ENCODE measurements around the gene SLC17A1. TPM values are rescaled to one million over a fixed set of nuclear protein-coding genes. Genes with fewer than 3 reads are reported as not detected.

SLC17A1 gene
- total and polyA plus RNA-seq, 8 donors = 0.16 TPM; not detected in 7

DNA sequence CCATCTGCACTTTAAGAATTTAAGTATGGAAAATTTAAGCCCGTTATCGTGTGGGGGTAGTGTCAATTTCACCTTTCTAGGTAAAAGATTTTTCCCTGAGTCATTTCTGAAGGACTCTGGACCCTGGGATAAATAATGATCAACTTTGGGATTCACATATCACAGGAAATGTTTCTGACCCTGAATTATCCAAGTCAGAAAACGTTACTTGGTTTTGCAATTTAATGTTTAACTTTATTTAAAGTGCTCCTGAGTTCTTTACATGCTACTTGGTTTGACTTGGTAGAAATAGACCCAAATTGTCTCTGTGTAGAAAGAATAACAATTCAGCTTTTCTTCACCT is 43.7 kb upstream of the SLC17A1 start:
- H3K36me3 ChIP-seq = no peaks in the 10 kb centered on the region
- no peak overlapping the region for H3K27ac ChIP-seq
- intact Hi-C loops (cut with DNase I) = no loop called here
- no peaks in the 10 kb centered on the region for H3K4me1 ChIP-seq
- TF ChIP-seq CTCF (IDR thresholded peaks at IDR 0.05) = no peak
- FAIRE-seq (no peak), DNase-seq (no peak), ATAC-seq (no peak)
- no peaks in the 10 kb centered on the region for H3K27me3 ChIP-seq
- H3K4me3 ChIP-seq = no peak overlapping the region
- WGBS, 2 donors = 32 to 42% methylated on average over 3 of the region's 3 CpGs
- H3K9me3 ChIP-seq = no peaks in the 10 kb centered on the region

- 86 to 90% methylated on average over 3 of the region's 3 CpGs for WGBS, 2 donors
- TF ChIP-seq CTCF (IDR thresholded peaks at IDR 0.05) = no peak
- no peaks in the 10 kb centered on the region for H3K9me3 ChIP-seq
- H3K4me3 ChIP-seq = no peak overlapping the region
- no peak overlapping the region for H3K27ac ChIP-seq
- no peaks in the 10 kb centered on the region for H3K27me3 ChIP-seq
- ATAC-seq (no peak), FAIRE-seq (no peak), DNase-seq (no peak)
- no peaks in the 10 kb centered on the region for H3K4me1 ChIP-seq
- H3K36me3 ChIP-seq = no peaks in the 10 kb centered on the region
- intact Hi-C loops (cut with DNase I) = no loop called here
Measured at GRCh38 chr6:25874822-25875562, 43.1 kb upstream of the SLC17A1 start.

- Histone ChIP-seq H3K4me1 (no peaks in the 10 kb centered on the region), H3K27ac (no peak within 1 kb of the TSS), H3K9me3 (no peaks in the 10 kb centered on the region), H3K4me3 (no peak within 1 kb of the TSS), H3K27me3 (no peaks in the 10 kb centered on the region), H3K36me3 (no peaks in the 10 kb centered on the region)
- no peak for TF ChIP-seq CTCF (IDR thresholded peaks at IDR 0.05)
- DNase-seq = no peak
- intact Hi-C loops (cut with DNase I) = no loop called here
- 69 to 73% methylated on average over 3 of the region's 3 CpGs for WGBS, 2 donors
- ATAC-seq = no peak
- no peak for FAIRE-seq
Measured at GRCh38 chr6:25874118-25874517, 42.3 kb upstream of the SLC17A1 start, which contains the start of gene SLC17A3. SLC17A3 (minus strand) TSS chr6:25874243; CDS start chr6:25868387, 5,856 bp downstream.

DNA sequence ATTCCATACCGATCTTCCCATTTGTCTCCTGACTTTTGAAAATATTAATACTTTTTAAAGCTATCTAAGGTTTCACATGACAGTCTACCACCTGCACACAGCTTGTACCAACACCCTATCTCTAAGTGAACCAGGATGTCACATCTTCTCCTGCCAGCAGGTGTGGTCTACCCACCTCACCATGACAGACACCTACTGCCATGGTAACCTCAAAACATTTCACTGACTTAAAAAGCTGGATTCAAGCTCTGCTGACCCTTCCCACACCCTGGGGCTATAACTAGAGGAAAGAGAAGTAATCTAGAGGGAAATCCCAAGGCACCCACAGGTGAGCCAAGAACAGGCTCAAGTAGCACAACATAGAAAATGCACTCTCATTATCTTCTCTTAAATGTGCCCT is 41.0 kb upstream of the SLC17A1 start:
- no peak for DNase-seq
- WGBS, 2 donors = 84 to 96% methylated on average over 1 of the region's 1 CpG
- no peak for FAIRE-seq
- Histone ChIP-seq H3K4me1 (no peaks in the 10 kb centered on the region), H3K9me3 (no peaks in the 10 kb centered on the region), H3K27me3 (no peaks in the 10 kb centered on the region), H3K4me3 (no peak overlapping the region), H3K27ac (no peak overlapping the region), H3K36me3 (no peaks in the 10 kb centered on the region)
- intact Hi-C loops (cut with DNase I) = no loop called here
- TF ChIP-seq CTCF (IDR thresholded peaks at IDR 0.05) = no peak
- ATAC-seq = no peak

- H3K27me3 ChIP-seq = no peaks in the 10 kb centered on the region
- no peak for FAIRE-seq
- H3K36me3 ChIP-seq = no peaks in the 10 kb centered on the region
- intact Hi-C loops (cut with DNase I) = no loop called here
- 40 to 67% methylated on average over 1 of the region's 1 CpG for WGBS, 2 donors
- no peak overlapping the region for H3K27ac ChIP-seq
- ATAC-seq = no peak
- no peak for TF ChIP-seq CTCF (IDR thresholded peaks at IDR 0.05)
- H3K9me3 ChIP-seq = no peaks in the 10 kb centered on the region
- DNase-seq = no peak
- H3K4me1 ChIP-seq = no peaks in the 10 kb centered on the region
- H3K4me3 ChIP-seq = no peak overlapping the region
Measured at GRCh38 chr6:25869840-25870239, 38.0 kb upstream of the SLC17A1 start.

All from pancreas (tissue), 10 donors.